Uterus (tissue), 4 donors: ENCODE data around the gene DIO3. TPM values are rescaled to one million over a fixed set of nuclear protein-coding genes. Genes with fewer than 3 reads are reported as not detected.

ENCODE experiments used
- DNase-seq, 2 donors: peaks; one replicate each; pipeline ENCODE4 v3.0.0-alpha.2; 2019 to 2020
- H3K27ac ChIP-seq, 2 donors: fragments of 200-600 bp; sonication (generic); 1 replicate in 1 of 2; 2 replicates in 1 of 2; pipeline ENCODE4 v1.5.1; 2016 to 2018
- H3K27me3 ChIP-seq, 2 donors: fragments of 200-600 bp; sonication (generic); one replicate each; pipeline ENCODE4 v1.5.1; 2018 to 2019; ENCODE audit warnings: control low read depth in 1 of 2
- H3K36me3 ChIP-seq, 2 donors: fragments of 200-600 bp; sonication (generic); one replicate each; pipeline ENCODE4 v1.5.1; 2019; ENCODE audit warnings: control low read depth in 1 of 2
- H3K4me1 ChIP-seq, 2 donors: fragments of 200-600 bp; sonication (generic); one replicate each; pipeline ENCODE4 v1.5.1; 2018 to 2019; ENCODE audit warnings: control low read depth in 1 of 2
- H3K4me3 ChIP-seq, 2 donors: fragments of 200-600 bp; sonication (generic); 1 replicate in 1 of 2; 2 replicates in 1 of 2; pipeline ENCODE4 v1.5.1; 2018 to 2019; ENCODE audit warnings: mild to moderate bottlenecking in 1 of 2
- H3K9me3 ChIP-seq, 2 donors: fragments of 200-600 bp; sonication (generic); one replicate each; pipeline ENCODE4 v1.5.1; 2019; ENCODE audit warnings: control low read depth in 1 of 2
- POLR2A ChIP-seq, 2 donors: fragments of 450-650 bp; IDR thresholded peaks; one replicate each; pipeline ENCODE4 v1.6.1; 2016; ENCODE audit warnings: antibody characterized with exemption in 2 of 2, mild to moderate bottlenecking in 1 of 2, moderate library complexity in 1 of 2
- intact Hi-C: fragments of 100-400 bp; cut with DNase I; formaldehyde crosslinking; loops from one replicate; pipeline ENCODE4 v1.15.1; 2023; ENCODE audit warnings: low total_unique reads
- total RNA-seq, 4 donors: library from RNA; depleted of rRNA in 3 of 4; stranded (reverse); fragments of >200 nt in 3 of 4; gene quantifications; one replicate each; pipeline versions ENCODE4 v1.1.0 to v1.2.4, GENCODE V29; 2014 to 2023
- TF ChIP-seq, protein P1 (sequence below), 4 experiments: fragments of 200-600 bp in 2 of 4; fragments of 450-650 bp in 2 of 4; sonication (generic) in 2 of 4; IDR thresholded peaks; one replicate each; pipeline ENCODE4 v1.5.1; 2016 to 2019; ENCODE audit warnings: antibody characterized with exemption in 4 of 4, mild to moderate bottlenecking in 2 of 4, moderate library complexity in 1 of 4
- donor health status: DM: yes; HTN: yes; CAD: no.

DIO3 gene
- 1 to 10 TPM in 3 of 4 donors, under 1 TPM in 1; 0.26 to 9.0 (median 5.5) TPM for total RNA-seq

DNA sequence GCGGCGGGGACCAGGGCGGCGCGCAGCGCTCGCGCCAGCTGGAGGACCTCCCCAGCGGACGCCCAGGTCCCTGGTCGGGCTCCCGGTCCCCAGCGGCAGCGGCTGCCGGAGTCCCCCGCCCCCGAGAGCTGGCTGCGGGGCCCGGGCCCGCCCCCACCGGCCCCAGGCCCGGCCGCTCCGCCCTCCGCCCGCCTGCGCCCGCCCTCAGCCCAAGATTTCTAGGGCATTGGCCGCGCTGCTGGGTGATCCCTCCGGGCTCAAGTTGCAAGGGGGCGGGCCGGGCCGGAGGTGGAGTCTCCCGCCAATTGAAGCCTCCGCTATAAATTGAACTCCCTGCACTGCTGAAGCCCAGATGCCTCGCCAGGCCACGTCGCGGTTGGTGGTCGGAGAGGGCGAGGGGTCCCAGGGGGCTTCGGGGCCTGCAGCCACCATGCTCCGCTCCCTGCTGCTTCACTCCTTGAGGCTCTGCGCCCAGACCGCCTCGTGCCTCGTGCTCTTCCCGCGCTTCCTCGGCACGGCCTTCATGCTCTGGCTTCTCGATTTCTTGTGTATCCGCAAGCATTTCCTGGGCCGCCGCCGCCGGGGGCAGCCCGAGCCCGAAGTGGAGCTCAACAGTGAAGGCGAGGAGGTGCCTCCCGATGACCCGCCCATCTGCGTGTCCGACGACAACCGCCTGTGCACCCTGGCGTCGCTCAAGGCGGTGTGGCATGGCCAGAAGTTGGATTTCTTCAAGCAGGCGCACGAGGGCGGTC lies at the start of gene DIO3:
TSS of gene DIO3 (plus strand) at position 351 of the 752 bp plus-strand sequence.
- Histone ChIP-seq H3K4me1 (no peaks in the 10 kb centered on the region), H3K27ac (peak within 1 kb of the TSS; percentile 75 to 86), H3K4me3 (peak within 1 kb of the TSS; percentile 53 to 74), H3K27me3 (peaks cover 17 to 30% of the 10 kb centered on the region in 2 donors), H3K9me3 (peaks cover 0 to 5% of the 10 kb centered on the region in 2 donors), H3K36me3 (no peaks in the 10 kb centered on the region)
- TF ChIP-seq, protein P1, sequence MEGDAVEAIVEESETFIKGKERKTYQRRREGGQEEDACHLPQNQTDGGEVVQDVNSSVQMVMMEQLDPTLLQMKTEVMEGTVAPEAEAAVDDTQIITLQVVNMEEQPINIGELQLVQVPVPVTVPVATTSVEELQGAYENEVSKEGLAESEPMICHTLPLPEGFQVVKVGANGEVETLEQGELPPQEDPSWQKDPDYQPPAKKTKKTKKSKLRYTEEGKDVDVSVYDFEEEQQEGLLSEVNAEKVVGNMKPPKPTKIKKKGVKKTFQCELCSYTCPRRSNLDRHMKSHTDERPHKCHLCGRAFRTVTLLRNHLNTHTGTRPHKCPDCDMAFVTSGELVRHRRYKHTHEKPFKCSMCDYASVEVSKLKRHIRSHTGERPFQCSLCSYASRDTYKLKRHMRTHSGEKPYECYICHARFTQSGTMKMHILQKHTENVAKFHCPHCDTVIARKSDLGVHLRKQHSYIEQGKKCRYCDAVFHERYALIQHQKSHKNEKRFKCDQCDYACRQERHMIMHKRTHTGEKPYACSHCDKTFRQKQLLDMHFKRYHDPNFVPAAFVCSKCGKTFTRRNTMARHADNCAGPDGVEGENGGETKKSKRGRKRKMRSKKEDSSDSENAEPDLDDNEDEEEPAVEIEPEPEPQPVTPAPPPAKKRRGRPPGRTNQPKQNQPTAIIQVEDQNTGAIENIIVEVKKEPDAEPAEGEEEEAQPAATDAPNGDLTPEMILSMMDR (IDR thresholded peaks at IDR 0.05): no peak
- TF ChIP-seq POLR2A (IDR thresholded peaks at IDR 0.05): no peak
- DNase-seq: peak; percentile 73 to 78
- intact Hi-C loops: no loop called here

DNA sequence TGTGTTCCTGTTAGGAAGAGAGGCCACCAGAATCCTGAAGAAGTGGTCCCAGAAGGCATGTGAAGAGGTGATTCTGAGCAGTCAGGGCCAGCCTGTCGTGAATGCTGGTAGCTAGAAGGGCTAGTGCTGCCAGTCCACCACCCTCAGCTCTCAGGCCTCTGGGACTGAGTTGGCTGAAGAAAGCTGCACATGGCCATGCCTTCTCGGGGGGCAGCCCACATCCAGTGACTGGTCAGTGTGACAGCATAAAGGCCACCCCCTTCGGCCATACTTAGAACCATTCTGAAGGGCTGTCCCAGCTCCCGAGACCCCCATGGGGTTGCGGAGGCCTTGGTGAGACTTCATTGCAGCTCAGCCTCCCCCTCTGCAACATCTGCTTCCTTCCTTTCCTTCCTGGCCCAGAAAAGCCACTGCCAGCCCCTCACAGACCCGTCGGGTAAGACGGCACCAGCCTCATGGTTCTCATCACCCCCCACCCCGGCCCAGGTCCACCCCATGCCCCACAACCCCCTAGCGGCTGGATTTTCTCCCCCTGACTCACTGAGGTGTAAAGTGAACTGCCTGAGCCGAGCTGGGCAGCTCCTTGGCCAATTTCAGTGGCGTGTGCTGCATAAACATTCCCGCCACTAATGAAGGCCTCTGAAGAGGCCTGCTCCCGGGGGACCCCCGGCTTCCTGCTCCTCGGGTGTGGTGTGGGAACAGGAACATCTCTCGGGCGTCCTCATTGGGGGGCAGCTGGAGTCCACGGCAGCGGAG lies 49.5 kb upstream of the DIO3 start:
- H3K27ac ChIP-seq: no peak overlapping the region
- no peaks in the 10 kb centered on the region for H3K9me3 ChIP-seq
- TF ChIP-seq POLR2A (IDR thresholded peaks at IDR 0.05): no peak
- TF ChIP-seq, protein P1 (IDR thresholded peaks at IDR 0.05): no peak
- no peak overlapping the region for H3K4me3 ChIP-seq
- intact Hi-C loops: no loop called here
- H3K27me3 ChIP-seq: no peaks in the 10 kb centered on the region
- no peak for DNase-seq
- no peaks in the 10 kb centered on the region for H3K36me3 ChIP-seq
- no peaks in the 10 kb centered on the region for H3K4me1 ChIP-seq

DNA sequence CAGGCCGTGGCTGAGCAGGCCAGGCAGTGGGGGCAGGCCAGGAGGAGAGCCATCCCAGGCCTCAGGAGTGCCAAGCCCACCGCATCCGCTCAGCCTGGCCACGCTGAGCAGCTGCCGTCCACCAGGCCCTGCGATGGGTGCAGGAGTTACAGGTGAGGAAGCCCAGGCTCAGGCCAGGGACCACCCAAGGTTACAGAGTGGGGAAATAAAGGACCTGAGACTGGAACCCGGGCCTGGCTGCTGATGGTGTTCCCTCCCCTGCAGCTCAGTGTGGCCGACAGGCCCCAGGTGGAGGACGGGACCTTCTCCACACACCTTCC lies 49.0 kb upstream of the DIO3 start:
- intact Hi-C loops: no loop called here
- Histone ChIP-seq H3K4me3 (no peak overlapping the region), H3K9me3 (no peaks in the 10 kb centered on the region), H3K36me3 (no peaks in the 10 kb centered on the region), H3K27ac (no peak overlapping the region), H3K4me1 (no peaks in the 10 kb centered on the region), H3K27me3 (no peaks in the 10 kb centered on the region)
- TF ChIP-seq, protein P1 (IDR thresholded peaks at IDR 0.05): no peak
- TF ChIP-seq POLR2A (IDR thresholded peaks at IDR 0.05): no peak
- no peak for DNase-seq

DNA sequence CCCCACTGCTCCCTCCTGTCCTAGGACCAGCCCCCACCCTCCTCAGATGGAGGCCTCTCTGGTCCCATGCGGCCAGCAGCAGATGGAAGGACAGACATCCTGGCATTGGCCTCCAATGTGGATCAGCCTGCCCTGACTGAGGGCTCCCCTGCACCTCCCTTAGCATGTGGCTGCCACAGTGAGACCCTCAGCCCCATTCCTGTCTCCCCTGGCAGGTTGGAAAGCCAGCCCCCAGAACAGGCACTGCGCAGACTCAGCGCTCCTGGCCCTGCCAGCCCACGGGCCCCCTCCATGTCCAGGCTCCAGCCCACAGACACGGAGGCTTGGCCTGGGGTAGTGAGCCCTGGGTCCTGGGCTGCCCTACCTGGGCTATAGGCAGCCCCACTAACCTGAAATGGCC lies 47.2 kb upstream of the DIO3 start:
- H3K4me1 ChIP-seq: no peaks in the 10 kb centered on the region
- intact Hi-C loops: no loop called here

More for the DNA sequence above, 47.2 kb upstream of the DIO3 start:
- no peak overlapping the region for H3K27ac ChIP-seq
- no peaks in the 10 kb centered on the region for H3K9me3 ChIP-seq
- TF ChIP-seq POLR2A (IDR thresholded peaks at IDR 0.05): no peak
- TF ChIP-seq, protein P1 (IDR thresholded peaks at IDR 0.05): no peak
- H3K36me3 ChIP-seq: no peaks in the 10 kb centered on the region
- no peaks in the 10 kb centered on the region for H3K27me3 ChIP-seq
- no peak for DNase-seq
- no peak overlapping the region for H3K4me3 ChIP-seq
